ENCODE results near the gene COL26A1. TPM values are rescaled to one million over a fixed set of nuclear protein-coding genes. Genes with fewer than 3 reads are reported as not detected.

COL26A1 gene
- total and polyA plus RNA-seq, 2 experiments from 2014 or later, result 11.6 to 19.1 TPM

DNA sequence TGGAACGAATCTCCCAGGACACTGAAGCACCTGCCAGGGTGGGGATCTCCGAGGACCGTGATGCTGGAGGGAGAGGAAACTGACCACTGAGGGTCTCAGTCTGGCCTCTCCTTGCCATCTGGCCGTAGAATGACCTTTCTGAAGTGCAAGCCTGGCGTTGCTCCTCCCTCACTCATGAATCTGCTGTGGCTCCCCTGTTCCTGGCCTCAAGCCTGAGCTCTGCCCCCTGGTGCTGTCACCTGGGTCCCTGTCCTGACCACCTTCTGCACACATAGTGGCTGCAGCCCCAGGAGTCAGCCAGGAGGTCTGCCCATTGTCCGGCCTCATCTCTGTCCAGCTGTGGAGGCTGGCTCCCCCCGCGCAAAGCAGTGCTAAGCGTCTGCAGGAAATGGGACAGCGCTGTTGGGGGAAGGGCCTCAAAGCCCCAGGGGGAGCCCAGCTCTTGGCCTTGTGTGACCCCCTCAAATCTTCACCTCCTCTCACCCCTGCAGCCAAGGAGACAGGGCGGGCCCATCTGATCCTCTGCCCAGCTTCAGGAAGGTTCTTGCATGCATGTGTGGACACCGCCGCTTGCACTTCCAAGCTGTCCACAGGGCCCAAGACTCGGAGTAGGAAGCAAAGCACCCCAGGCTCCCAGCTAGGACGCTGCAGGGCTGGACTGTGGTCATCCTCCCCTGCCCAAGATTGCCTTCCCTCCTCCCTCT, 200.7 kb downstream of the COL26A1 start:
- TF ChIP-seq EZH2 (IDR thresholded peaks at IDR 0.05; ENCODE audit: borderline replicate concordance), result no peak
- no peak for TF ChIP-seq EZH2phosphoT487 (IDR thresholded peaks at IDR 0.05; ENCODE audit: low read depth, severe bottlenecking, unreplicated experiment)
- no peaks in the 10 kb centered on the region for H3K9me2 ChIP-seq (replicated peaks; ENCODE audit: insufficient read depth)
- no peak overlapping the region for H3K27ac ChIP-seq
- WGBS (ENCODE audit: low lambda C conversion rate, missing lambda C conversion rate), result 88% methylated on average over 15 of the region's 15 CpGs
- H3K79me2 ChIP-seq, result no peaks in the 10 kb centered on the region
- DNase-seq (ENCODE audit: low spot score), result no peak
- no peak overlapping the region for H3K4me2 ChIP-seq
- H3K36me3 ChIP-seq (replicated peaks; ENCODE audit: insufficient read depth, low read depth), result no peaks in the 10 kb centered on the region
- no peaks in the 10 kb centered on the region for H4K20me1 ChIP-seq (ENCODE audit: insufficient read depth, poor library complexity, severe bottlenecking)
- no peaks in the 10 kb centered on the region for H3K9me3 ChIP-seq (ENCODE audit: low read depth)
- H3K4me1 ChIP-seq (ENCODE audit: insufficient read depth), result no peaks in the 10 kb centered on the region
- no peak overlapping the region for H2AFZ ChIP-seq
- H3K27me3 ChIP-seq, result no peaks in the 10 kb centered on the region
- H3K4me3 ChIP-seq, result no peak overlapping the region

DNA sequence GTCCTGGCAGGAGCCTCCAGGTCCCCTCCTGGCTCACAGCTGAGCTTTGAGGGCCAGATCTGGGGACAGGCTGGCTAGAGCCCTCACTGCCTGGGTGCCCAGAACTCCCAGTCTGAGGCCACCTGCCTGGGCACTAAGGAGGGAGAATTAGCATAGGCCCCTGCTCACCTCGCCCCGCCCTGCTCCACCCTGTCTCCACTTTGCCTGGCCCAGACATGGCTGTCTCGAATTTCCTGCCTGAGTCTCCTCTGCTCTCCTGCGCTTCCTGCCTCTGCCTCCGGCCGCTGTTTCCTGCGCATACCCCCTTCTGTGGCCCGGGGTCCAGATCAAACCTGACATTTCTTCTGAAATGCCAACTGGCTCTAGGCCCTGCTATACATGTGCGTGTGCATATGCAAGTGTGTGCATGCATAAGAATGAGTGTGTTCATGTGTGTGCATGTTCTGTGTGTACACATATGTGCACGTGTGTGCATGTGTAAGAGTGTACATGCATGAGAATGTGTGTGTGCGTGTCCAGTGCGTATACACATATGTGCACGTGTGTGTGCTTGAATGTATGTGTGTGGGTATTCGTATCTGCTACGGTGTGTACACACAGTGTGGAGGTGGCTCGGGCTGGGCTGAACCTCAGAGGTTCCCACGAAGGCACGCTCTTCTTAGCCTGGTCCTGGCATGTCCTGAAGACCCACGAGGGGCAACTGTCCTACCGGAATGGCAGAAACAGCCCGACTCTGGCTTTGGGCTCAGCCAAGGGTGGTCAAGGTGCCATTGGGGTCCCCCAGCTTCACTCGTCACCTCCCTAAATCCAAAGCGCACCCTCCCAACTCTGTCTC, 201.5 kb downstream of the COL26A1 start:
- no peaks in the 10 kb centered on the region for H3K9me3 ChIP-seq (ENCODE audit: low read depth)
- no peak overlapping the region for H2AFZ ChIP-seq
- H3K4me1 ChIP-seq (ENCODE audit: insufficient read depth), result no peaks in the 10 kb centered on the region
- H3K4me2 ChIP-seq, result no peak overlapping the region
- no peak for TF ChIP-seq EZH2phosphoT487 (IDR thresholded peaks at IDR 0.05; ENCODE audit: low read depth, severe bottlenecking, unreplicated experiment)
- TF ChIP-seq, protein P1, sequence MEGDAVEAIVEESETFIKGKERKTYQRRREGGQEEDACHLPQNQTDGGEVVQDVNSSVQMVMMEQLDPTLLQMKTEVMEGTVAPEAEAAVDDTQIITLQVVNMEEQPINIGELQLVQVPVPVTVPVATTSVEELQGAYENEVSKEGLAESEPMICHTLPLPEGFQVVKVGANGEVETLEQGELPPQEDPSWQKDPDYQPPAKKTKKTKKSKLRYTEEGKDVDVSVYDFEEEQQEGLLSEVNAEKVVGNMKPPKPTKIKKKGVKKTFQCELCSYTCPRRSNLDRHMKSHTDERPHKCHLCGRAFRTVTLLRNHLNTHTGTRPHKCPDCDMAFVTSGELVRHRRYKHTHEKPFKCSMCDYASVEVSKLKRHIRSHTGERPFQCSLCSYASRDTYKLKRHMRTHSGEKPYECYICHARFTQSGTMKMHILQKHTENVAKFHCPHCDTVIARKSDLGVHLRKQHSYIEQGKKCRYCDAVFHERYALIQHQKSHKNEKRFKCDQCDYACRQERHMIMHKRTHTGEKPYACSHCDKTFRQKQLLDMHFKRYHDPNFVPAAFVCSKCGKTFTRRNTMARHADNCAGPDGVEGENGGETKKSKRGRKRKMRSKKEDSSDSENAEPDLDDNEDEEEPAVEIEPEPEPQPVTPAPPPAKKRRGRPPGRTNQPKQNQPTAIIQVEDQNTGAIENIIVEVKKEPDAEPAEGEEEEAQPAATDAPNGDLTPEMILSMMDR (IDR thresholded peaks at IDR 0.05; ENCODE audit: poor library complexity), result no peak
- no peak for TF ChIP-seq EZH2 (IDR thresholded peaks at IDR 0.05; ENCODE audit: borderline replicate concordance)
- DNase-seq (ENCODE audit: low spot score), result no peak
- no peak overlapping the region for H3K27ac ChIP-seq
- H3K27me3 ChIP-seq, result no peaks in the 10 kb centered on the region
- H3K4me3 ChIP-seq, result no peak overlapping the region
- H4K20me1 ChIP-seq (ENCODE audit: insufficient read depth, poor library complexity, severe bottlenecking), result no peaks in the 10 kb centered on the region
- H3K36me3 ChIP-seq (replicated peaks; ENCODE audit: insufficient read depth, low read depth), result no peaks in the 10 kb centered on the region
- WGBS (ENCODE audit: low lambda C conversion rate, missing lambda C conversion rate), result 84% methylated on average over 23 of the region's 23 CpGs
- no peaks in the 10 kb centered on the region for H3K79me2 ChIP-seq
- no peaks in the 10 kb centered on the region for H3K9me2 ChIP-seq (replicated peaks; ENCODE audit: insufficient read depth)

- H3K9me2 ChIP-seq (replicated peaks; ENCODE audit: insufficient read depth), result no peaks in the 10 kb centered on the region
- no peaks in the 10 kb centered on the region for H3K79me2 ChIP-seq
- no peak for TF ChIP-seq EZH2phosphoT487 (IDR thresholded peaks at IDR 0.05; ENCODE audit: low read depth, severe bottlenecking, unreplicated experiment)
- no peak for TF ChIP-seq EZH2 (IDR thresholded peaks at IDR 0.05; ENCODE audit: borderline replicate concordance)
- TF ChIP-seq, protein P1 (IDR thresholded peaks at IDR 0.05; ENCODE audit: poor library complexity), result no peak
- H3K27ac ChIP-seq, result no peak overlapping the region
- H3K4me2 ChIP-seq, result no peak overlapping the region
- DNase-seq (ENCODE audit: low spot score), result peak; percentile 50
- no peaks in the 10 kb centered on the region for H3K27me3 ChIP-seq
- H4K20me1 ChIP-seq (ENCODE audit: insufficient read depth, poor library complexity, severe bottlenecking), result no peaks in the 10 kb centered on the region
- no peak overlapping the region for H3K4me3 ChIP-seq
- H3K36me3 ChIP-seq (replicated peaks; ENCODE audit: insufficient read depth, low read depth), result no peaks in the 10 kb centered on the region
- H2AFZ ChIP-seq, result no peak overlapping the region
- 50% methylated on average over 15 of the region's 16 CpGs for WGBS (ENCODE audit: low lambda C conversion rate, missing lambda C conversion rate)
- H3K9me3 ChIP-seq (ENCODE audit: low read depth), result no peaks in the 10 kb centered on the region
- H3K4me1 ChIP-seq (ENCODE audit: insufficient read depth), result no peaks in the 10 kb centered on the region
These were observed 202.1 kb downstream of the COL26A1 start for GRCh38 chr7:101564778-101565211.
